Lower leg skin (tissue), 3 donors: ENCODE measurements around the gene FCGR2B.
"Not testable (repeated sequence)": the region's sequence is repeated elsewhere in the genome, so short reads cannot be mapped to it uniquely, and the experiment has no call there.

ENCODE experiments used
- CTCF ChIP-seq, 3 donors: fragments of 450-650 bp; IDR thresholded peaks; one replicate each; pipeline ENCODE4 v1.5.1; 2016; ENCODE audit warnings: antibody characterized with exemption in 3 of 3, mild to moderate bottlenecking in 3 of 3, moderate library complexity in 2 of 3
- POLR2A ChIP-seq, 2 donors: fragments of 450-650 bp; IDR thresholded peaks; one replicate each; pipeline ENCODE4 v1.6.1; 2016 to 2017; ENCODE audit warnings: antibody characterized with exemption in 2 of 2, mild to moderate bottlenecking in 1 of 2, moderate library complexity in 1 of 2

DNA sequence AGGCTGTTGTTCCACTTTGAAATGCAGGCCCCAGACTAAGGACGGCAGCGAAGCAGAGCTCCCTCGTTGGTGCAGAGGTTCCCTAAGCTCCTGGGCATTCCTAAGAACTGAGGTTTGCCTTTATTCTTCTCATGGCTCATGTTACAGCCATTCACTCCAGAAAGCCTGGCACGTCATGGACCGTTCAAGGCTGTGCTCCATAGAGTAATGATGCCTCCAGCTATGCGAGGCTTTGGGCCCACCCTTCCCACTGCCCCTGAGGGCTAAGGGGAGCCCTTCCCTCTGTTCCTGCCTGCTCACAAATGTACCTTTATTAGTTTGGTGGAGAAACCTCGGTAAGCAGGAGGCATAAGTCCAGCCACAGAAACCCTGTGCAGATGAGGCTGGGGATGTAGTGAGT, 10.5 kb downstream of the FCGR2B start:
- not testable (repeated sequence) for TF ChIP-seq CTCF, POLR2A (IDR thresholded peaks at IDR 0.05)
